ENCODE data around the gene CFP. TPM values are rescaled to one million over a fixed set of nuclear protein-coding genes. Genes with fewer than 3 reads are reported as not detected.

CFP gene
- total and polyA plus RNA-seq, 3 experiments from 2014 or later: 1.4 to 2.3 (median 1.8) TPM

- H3K4me3 Mint-ChIP-seq: peak within 1 kb of the TSS; percentile 37 to 84 (median 56)
- no peaks in the 10 kb centered on the region for H3K9me3 Mint-ChIP-seq
- peaks cover 22 to 25% of the 10 kb centered on the region in 2 donors for H3K27me3 Mint-ChIP-seq
- Histone ChIP-seq H3K27ac (ENCODE audit: low read depth, low read length) (no peak within 1 kb of the TSS), H3K27me3 (ENCODE audit: insufficient read depth, low read length, poor library complexity, severe bottlenecking) (no peaks in the 10 kb centered on the region), H3K4me1 (ENCODE audit: insufficient read depth, low read length) (peaks cover 5% of the 10 kb centered on the region), H3K36me3 (ENCODE audit: insufficient read depth, low read length) (no peaks in the 10 kb centered on the region), H3K4me3 (ENCODE audit: low read length) (no peak within 1 kb of the TSS), H3K9me3 (ENCODE audit: low read length) (no peaks in the 10 kb centered on the region)
- DNase-seq: peak; percentile 74 to 86 (median 75)
- H3K36me3 Mint-ChIP-seq: no peaks in the 10 kb centered on the region
- POLR2A ChIA-PET: no interaction called here
- CTCF ChIA-PET: no interaction called here
- H3K27ac Mint-ChIP-seq: peak within 1 kb of the TSS in 3 of 8 donors; percentile 12 to 82 (median 82)
- H3K4me1 Mint-ChIP-seq: peaks cover 0 to 22% (median 14%) of the 10 kb centered on the region in 3 donors
These were observed 10.0 kb downstream of the CFP start, which contains the start of gene SYN1 for GRCh38 chrX:47619486-47620302. Gene SYN1, minus strand, starts transcription at chrX:47619857. Its CDS starts 129 bp downstream, at chrX:47619728.

GRCh38 chrX:47618923-47619485, 10.7 kb downstream of the CFP start:
- no peak overlapping the region for H3K4me3 ChIP-seq (ENCODE audit: low read length)

GRCh38 chrX:47614618-47615017, 15.1 kb downstream of the CFP start:
- no peak overlapping the region for H3K27ac ChIP-seq (ENCODE audit: low read depth, low read length)
- ChIA-PET POLR2A (no interaction called here), CTCF (no interaction called here)
- H3K9me3 ChIP-seq (ENCODE audit: low read length): no peaks in the 10 kb centered on the region
- Mint-ChIP-seq H3K27ac (no peak overlapping the region), H3K4me1 (peaks cover 0 to 4% (median 0%) of the 10 kb centered on the region in 3 donors), H3K27me3 (peaks cover 3 to 12% of the 10 kb centered on the region in 2 donors), H3K9me3 (no peaks in the 10 kb centered on the region), H3K36me3 (no peaks in the 10 kb centered on the region), H3K4me3 (no peak overlapping the region)
- no peaks in the 10 kb centered on the region for H3K4me1 ChIP-seq (ENCODE audit: insufficient read depth, low read length)
- no peaks in the 10 kb centered on the region for H3K36me3 ChIP-seq (ENCODE audit: insufficient read depth, low read length)
- no peaks in the 10 kb centered on the region for H3K27me3 ChIP-seq (ENCODE audit: insufficient read depth, low read length, poor library complexity, severe bottlenecking)
- no peak overlapping the region for H3K4me3 ChIP-seq (ENCODE audit: low read length)
- DNase-seq: no peak

More at GRCh38 chrX:47618923-47619485, 10.7 kb downstream of the CFP start:
- no peaks in the 10 kb centered on the region for H3K9me3 ChIP-seq (ENCODE audit: low read length)
- ChIA-PET CTCF (no interaction called here), POLR2A (no interaction called here)
- H3K27ac Mint-ChIP-seq: peak overlapping the region in 1 of 8 donors; percentile 79
- no peak for DNase-seq
- H3K36me3 Mint-ChIP-seq: no peaks in the 10 kb centered on the region
- peaks cover 0 to 18% (median 11%) of the 10 kb centered on the region in 3 donors for H3K4me1 Mint-ChIP-seq
- H3K27me3 ChIP-seq (ENCODE audit: insufficient read depth, low read length, poor library complexity, severe bottlenecking): no peaks in the 10 kb centered on the region
- H3K27ac ChIP-seq (ENCODE audit: low read depth, low read length): no peak overlapping the region
- no peaks in the 10 kb centered on the region for H3K36me3 ChIP-seq (ENCODE audit: insufficient read depth, low read length)
- H3K9me3 Mint-ChIP-seq: no peaks in the 10 kb centered on the region
- H3K4me1 ChIP-seq (ENCODE audit: insufficient read depth, low read length): peaks cover 5% of the 10 kb centered on the region
- peaks cover 19 to 22% of the 10 kb centered on the region in 2 donors for H3K27me3 Mint-ChIP-seq
- peak overlapping the region in 6 of 7 donors; percentile 9 to 84 (median 37) for H3K4me3 Mint-ChIP-seq

- no peaks in the 10 kb centered on the region for H3K36me3 ChIP-seq (ENCODE audit: insufficient read depth, low read length)
- no peak overlapping the region for H3K27ac ChIP-seq (ENCODE audit: low read depth, low read length)
- Mint-ChIP-seq H3K27me3 (peaks cover 0 to 10% of the 10 kb centered on the region in 2 donors), H3K27ac (no peak overlapping the region), H3K36me3 (no peaks in the 10 kb centered on the region), H3K4me1 (no peaks in the 10 kb centered on the region), H3K9me3 (no peaks in the 10 kb centered on the region), H3K4me3 (no peak overlapping the region)
- CTCF ChIA-PET: no interaction called here
- H3K4me1 ChIP-seq (ENCODE audit: insufficient read depth, low read length): no peaks in the 10 kb centered on the region
- no peak overlapping the region for H3K4me3 ChIP-seq (ENCODE audit: low read length)
- no peak for DNase-seq
- no peaks in the 10 kb centered on the region for H3K27me3 ChIP-seq (ENCODE audit: insufficient read depth, low read length, poor library complexity, severe bottlenecking)
- POLR2A ChIA-PET: no interaction called here
- no peaks in the 10 kb centered on the region for H3K9me3 ChIP-seq (ENCODE audit: low read length)
These were observed 16.6 kb downstream of the CFP start for GRCh38 chrX:47613082-47613481.

DNA sequence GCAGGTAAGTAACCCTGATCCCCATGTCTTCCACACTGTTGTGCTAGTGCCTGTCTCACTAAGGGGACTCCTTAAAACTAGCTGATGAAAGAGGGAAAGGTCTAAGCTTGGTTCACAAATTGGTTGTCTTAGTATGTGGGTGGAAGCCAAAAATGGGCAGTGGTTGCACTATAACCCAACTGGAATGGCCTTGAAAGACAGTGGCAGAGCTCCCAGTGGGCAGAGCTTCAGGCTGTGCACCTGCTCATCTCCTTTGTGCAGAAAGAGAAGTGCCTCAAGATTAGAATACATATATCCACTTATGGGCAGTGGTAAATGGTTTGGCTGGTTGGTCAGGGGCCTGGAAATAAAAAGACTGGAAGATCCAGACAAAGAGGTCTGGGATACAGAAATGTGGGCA, 17.3 kb downstream of the CFP start:
- Histone ChIP-seq H3K36me3 (ENCODE audit: insufficient read depth, low read length) (no peaks in the 10 kb centered on the region), H3K4me3 (ENCODE audit: low read length) (no peak overlapping the region), H3K4me1 (ENCODE audit: insufficient read depth, low read length) (no peaks in the 10 kb centered on the region), H3K9me3 (ENCODE audit: low read length) (no peaks in the 10 kb centered on the region), H3K27me3 (ENCODE audit: insufficient read depth, low read length, poor library complexity, severe bottlenecking) (no peaks in the 10 kb centered on the region), H3K27ac (ENCODE audit: low read depth, low read length) (no peak overlapping the region)
- no peaks in the 10 kb centered on the region for H3K36me3 Mint-ChIP-seq
- no peak overlapping the region for H3K27ac Mint-ChIP-seq
- H3K4me3 Mint-ChIP-seq: no peak overlapping the region
- no peaks in the 10 kb centered on the region for H3K9me3 Mint-ChIP-seq
- H3K4me1 Mint-ChIP-seq: no peaks in the 10 kb centered on the region
- ChIA-PET CTCF (no interaction called here), POLR2A (no interaction called here)
- DNase-seq: no peak
- peaks cover 0 to 9% of the 10 kb centered on the region in 2 donors for H3K27me3 Mint-ChIP-seq

- H3K9me3 ChIP-seq (ENCODE audit: low read length): no peaks in the 10 kb centered on the region
- H3K4me1 ChIP-seq (ENCODE audit: insufficient read depth, low read length): no peaks in the 10 kb centered on the region
- no peaks in the 10 kb centered on the region for H3K27me3 ChIP-seq (ENCODE audit: insufficient read depth, low read length, poor library complexity, severe bottlenecking)
- ChIA-PET CTCF (no interaction called here), POLR2A (no interaction called here)
- H3K36me3 Mint-ChIP-seq: no peaks in the 10 kb centered on the region
- no peaks in the 10 kb centered on the region for H3K4me1 Mint-ChIP-seq
- H3K27me3 Mint-ChIP-seq: peaks cover 0 to 9% of the 10 kb centered on the region in 2 donors
- H3K9me3 Mint-ChIP-seq: no peaks in the 10 kb centered on the region
- DNase-seq: no peak
- H3K4me3 Mint-ChIP-seq: no peak overlapping the region
- peak overlapping the region in 1 of 8 donors; percentile 56 for H3K27ac Mint-ChIP-seq
- no peak overlapping the region for H3K27ac ChIP-seq (ENCODE audit: low read depth, low read length)
- H3K4me3 ChIP-seq (ENCODE audit: low read length): no peak overlapping the region
- H3K36me3 ChIP-seq (ENCODE audit: insufficient read depth, low read length): no peaks in the 10 kb centered on the region
These were observed 17.8 kb downstream of the CFP start for GRCh38 chrX:47611926-47612325.

- Mint-ChIP-seq H3K27ac (no peak overlapping the region), H3K36me3 (no peaks in the 10 kb centered on the region), H3K4me1 (no peaks in the 10 kb centered on the region), H3K27me3 (peaks cover 0 to 6% of the 10 kb centered on the region in 2 donors), H3K4me3 (no peak overlapping the region), H3K9me3 (no peaks in the 10 kb centered on the region)
- Histone ChIP-seq H3K4me1 (ENCODE audit: insufficient read depth, low read length) (no peaks in the 10 kb centered on the region), H3K36me3 (ENCODE audit: insufficient read depth, low read length) (no peaks in the 10 kb centered on the region), H3K9me3 (ENCODE audit: low read length) (no peaks in the 10 kb centered on the region), H3K27ac (ENCODE audit: low read depth, low read length) (no peak overlapping the region), H3K4me3 (ENCODE audit: low read length) (no peak overlapping the region), H3K27me3 (ENCODE audit: insufficient read depth, low read length, poor library complexity, severe bottlenecking) (no peaks in the 10 kb centered on the region)
- POLR2A ChIA-PET: no interaction called here
- CTCF ChIA-PET: no interaction called here
- no peak for DNase-seq
These were observed 18.2 kb downstream of the CFP start for GRCh38 chrX:47611489-47611888.

DNA sequence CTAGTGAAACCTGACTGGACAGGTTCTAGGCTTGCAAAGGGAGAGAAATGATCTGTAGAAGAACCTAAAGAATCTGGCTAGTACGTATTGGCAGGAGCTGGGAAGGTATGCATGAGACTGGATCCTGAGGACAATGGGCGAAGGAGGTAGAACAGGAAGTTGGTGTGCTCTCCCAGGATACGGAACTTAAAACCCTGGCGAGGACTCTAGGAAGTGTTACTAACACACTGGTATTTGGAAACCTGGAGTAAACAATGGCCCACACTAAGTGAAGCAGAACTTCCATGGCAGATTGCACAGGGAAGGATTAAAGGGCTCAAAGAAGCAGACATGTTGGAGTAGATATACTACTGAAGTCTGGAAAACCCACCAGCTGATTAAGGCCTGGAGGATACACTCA, 19.2 kb downstream of the CFP start:
- ChIA-PET POLR2A (no interaction called here), CTCF (no interaction called here)
- no peaks in the 10 kb centered on the region for H3K9me3 ChIP-seq (ENCODE audit: low read length)
- no peaks in the 10 kb centered on the region for H3K27me3 ChIP-seq (ENCODE audit: insufficient read depth, low read length, poor library complexity, severe bottlenecking)
- no peak for DNase-seq
- no peaks in the 10 kb centered on the region for H3K9me3 Mint-ChIP-seq
- H3K27ac ChIP-seq (ENCODE audit: low read depth, low read length): no peak overlapping the region
- H3K4me1 Mint-ChIP-seq: no peaks in the 10 kb centered on the region
- H3K36me3 ChIP-seq (ENCODE audit: insufficient read depth, low read length): no peaks in the 10 kb centered on the region
- no peak overlapping the region for H3K4me3 Mint-ChIP-seq
- H3K27me3 Mint-ChIP-seq: peaks cover 0 to 5% of the 10 kb centered on the region in 2 donors
- H3K4me1 ChIP-seq (ENCODE audit: insufficient read depth, low read length): no peaks in the 10 kb centered on the region
- no peaks in the 10 kb centered on the region for H3K36me3 Mint-ChIP-seq
- no peak overlapping the region for H3K27ac Mint-ChIP-seq
- H3K4me3 ChIP-seq (ENCODE audit: low read length): no peak overlapping the region
